ENCODE data around the gene UGGT2. TPM values are rescaled to one million over a fixed set of nuclear protein-coding genes. Genes with fewer than 3 reads are reported as not detected.
A peak's percentile ranks its signal among the peaks of the same experiment; 100 is the strongest.

Gene UGGT2
- total and polyA plus RNA-seq, 7 donors = 2.1 to 7.2 (median 4.3) TPM

DNA sequence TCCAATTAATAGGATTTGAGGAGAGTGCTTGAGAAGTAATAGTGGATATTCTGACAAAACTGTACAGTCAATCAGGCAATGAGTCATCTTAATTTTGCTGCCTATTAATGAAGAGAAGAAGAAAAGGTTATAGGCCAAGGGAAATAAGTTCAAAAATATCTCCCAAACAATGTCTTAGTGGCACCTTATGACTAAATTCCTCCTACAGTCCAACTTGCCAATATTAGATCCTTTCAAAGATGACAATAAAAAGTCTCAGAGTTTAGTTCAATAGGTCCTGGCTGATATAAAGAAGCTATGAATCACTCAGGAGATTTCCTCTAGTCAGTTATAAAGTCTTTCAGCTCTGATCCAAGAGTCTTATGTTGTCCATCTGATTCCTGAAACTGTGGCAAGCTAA, 27.9 kb downstream of the UGGT2 start:
- Histone ChIP-seq H3K9me3 (no peaks in the 10 kb centered on the region), H3K4me1 (no peaks in the 10 kb centered on the region), H3K27me3 (ENCODE audit: insufficient read depth in 3 of 3, low read length in 2 of 3) (no peaks in the 10 kb centered on the region), H3K36me3 (ENCODE audit: insufficient read depth in 1 of 2, low read depth in 1 of 2) (no peaks in the 10 kb centered on the region), H3K27ac (no peak overlapping the region), H3K4me3 (no peak overlapping the region)
- TF ChIP-seq, protein P1, sequence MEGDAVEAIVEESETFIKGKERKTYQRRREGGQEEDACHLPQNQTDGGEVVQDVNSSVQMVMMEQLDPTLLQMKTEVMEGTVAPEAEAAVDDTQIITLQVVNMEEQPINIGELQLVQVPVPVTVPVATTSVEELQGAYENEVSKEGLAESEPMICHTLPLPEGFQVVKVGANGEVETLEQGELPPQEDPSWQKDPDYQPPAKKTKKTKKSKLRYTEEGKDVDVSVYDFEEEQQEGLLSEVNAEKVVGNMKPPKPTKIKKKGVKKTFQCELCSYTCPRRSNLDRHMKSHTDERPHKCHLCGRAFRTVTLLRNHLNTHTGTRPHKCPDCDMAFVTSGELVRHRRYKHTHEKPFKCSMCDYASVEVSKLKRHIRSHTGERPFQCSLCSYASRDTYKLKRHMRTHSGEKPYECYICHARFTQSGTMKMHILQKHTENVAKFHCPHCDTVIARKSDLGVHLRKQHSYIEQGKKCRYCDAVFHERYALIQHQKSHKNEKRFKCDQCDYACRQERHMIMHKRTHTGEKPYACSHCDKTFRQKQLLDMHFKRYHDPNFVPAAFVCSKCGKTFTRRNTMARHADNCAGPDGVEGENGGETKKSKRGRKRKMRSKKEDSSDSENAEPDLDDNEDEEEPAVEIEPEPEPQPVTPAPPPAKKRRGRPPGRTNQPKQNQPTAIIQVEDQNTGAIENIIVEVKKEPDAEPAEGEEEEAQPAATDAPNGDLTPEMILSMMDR (IDR thresholded peaks at IDR 0.05) = no peak
- ATAC-seq (no peak), DNase-seq (no peak)
- intact Hi-C loops (cut with DNase I) = loop anchor here (10.0 kb wide), 1 partner anchor 790 kb away; no protein-coding TSS in a partner anchor

DNA sequence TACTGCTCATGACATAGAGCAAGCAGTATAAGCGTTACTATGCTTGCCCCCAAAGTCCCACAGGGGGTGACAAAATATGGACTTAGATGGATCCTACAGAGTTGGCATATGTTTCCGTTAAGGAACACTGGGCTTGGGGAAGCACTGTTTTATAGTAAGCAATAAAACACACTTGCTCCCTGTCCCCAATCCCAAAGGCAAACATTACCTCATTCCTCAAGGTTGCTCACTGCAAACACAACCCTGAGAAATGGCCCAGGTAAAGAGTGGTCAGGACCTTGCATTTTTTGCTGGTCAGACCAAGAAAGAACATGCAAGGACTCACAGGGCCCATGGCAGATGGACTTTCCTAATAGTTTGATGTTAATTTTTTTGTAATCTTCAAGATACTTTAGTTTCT, 32.3 kb downstream of the UGGT2 start:
- 89 to 94% (median 89%) methylated on average over 2 of the region's 2 CpGs for WGBS, 3 donors
- Histone ChIP-seq H3K27ac (no peak overlapping the region), H3K4me1 (no peaks in the 10 kb centered on the region), H3K4me3 (no peak overlapping the region), H3K36me3 (ENCODE audit: insufficient read depth in 1 of 2, low read depth in 1 of 2) (no peaks in the 10 kb centered on the region), H3K27me3 (ENCODE audit: insufficient read depth in 3 of 3, low read length in 2 of 3) (no peaks in the 10 kb centered on the region), H3K9me3 (peaks cover 4% of the 10 kb centered on the region)
- intact Hi-C loops (cut with DNase I) = loop anchor here (5.0 to 10.0 kb wide), 4 partner anchors 206 to 941 kb away; no protein-coding TSS in a partner anchor
- DNase-seq = no peak
- TF ChIP-seq, protein P1 (IDR thresholded peaks at IDR 0.05) = no peak
- ATAC-seq = no peak

DNA sequence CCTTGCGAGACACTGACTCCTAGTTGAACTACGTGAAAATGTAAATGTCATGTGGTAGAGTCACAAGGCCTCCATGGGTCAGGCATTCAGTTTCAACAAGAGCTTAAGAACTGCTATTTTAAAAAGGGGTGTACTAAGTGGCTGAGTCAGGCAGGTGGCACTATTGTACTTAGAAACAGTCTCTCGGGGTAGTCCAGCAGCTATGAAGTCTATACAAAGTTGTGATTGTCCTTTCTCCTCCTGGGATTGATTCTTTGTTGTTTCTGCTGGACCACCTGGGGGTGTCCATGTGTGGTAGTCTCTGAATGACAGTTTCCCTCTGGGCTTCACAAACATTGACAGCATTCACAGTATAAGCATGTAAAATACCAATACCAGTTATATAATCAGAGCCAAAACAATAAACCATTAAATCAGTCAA, 33.0 kb downstream of the UGGT2 start:
- H3K27ac ChIP-seq = no peak overlapping the region
- H3K9me3 ChIP-seq = peaks cover 4% of the 10 kb centered on the region
- H3K36me3 ChIP-seq (ENCODE audit: insufficient read depth in 1 of 2, low read depth in 1 of 2) = no peaks in the 10 kb centered on the region
- DNase-seq = no peak
- 24 to 43% (median 33%) methylated on average over 3 of the region's 3 CpGs for WGBS, 3 donors
- ATAC-seq = peak; percentile 77 to 98 (median 91)
- H3K4me3 ChIP-seq = no peak overlapping the region
- TF ChIP-seq, protein P1 (IDR thresholded peaks at IDR 0.05) = peak; percentile 63
- no peaks in the 10 kb centered on the region for H3K4me1 ChIP-seq
- intact Hi-C loops (cut with DNase I) = loop anchor here (5.0 to 10.0 kb wide), 4 partner anchors 207 to 942 kb away; no protein-coding TSS in a partner anchor
- H3K27me3 ChIP-seq (ENCODE audit: insufficient read depth in 3 of 3, low read length in 2 of 3) = no peaks in the 10 kb centered on the region

DNA sequence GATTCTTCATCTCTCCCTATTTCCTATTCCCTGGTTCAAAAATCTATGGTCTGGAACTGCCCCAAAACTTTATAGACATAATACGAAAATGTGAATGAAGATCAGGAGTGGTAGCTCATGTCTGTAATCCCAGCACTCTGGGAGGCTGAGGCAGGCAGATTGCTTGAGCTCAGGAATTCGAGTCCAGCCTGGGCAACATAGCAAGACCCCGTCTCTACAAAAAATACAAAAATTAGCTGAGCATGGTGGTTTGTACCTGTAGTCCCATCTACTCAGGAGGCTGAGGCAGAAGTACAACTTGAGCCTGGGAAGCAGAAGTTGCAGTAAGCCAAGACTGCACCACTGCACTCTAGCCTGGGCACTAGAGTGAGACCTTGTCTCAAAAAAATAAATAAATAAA, 35.1 kb downstream of the UGGT2 start:
- Histone ChIP-seq H3K4me3 (no peak overlapping the region), H3K27me3 (ENCODE audit: insufficient read depth in 3 of 3, low read length in 2 of 3) (no peaks in the 10 kb centered on the region), H3K27ac (no peak overlapping the region), H3K9me3 (peaks cover 4% of the 10 kb centered on the region), H3K4me1 (no peaks in the 10 kb centered on the region), H3K36me3 (ENCODE audit: insufficient read depth in 1 of 2, low read depth in 1 of 2) (no peaks in the 10 kb centered on the region)
- 96 to 97% (median 97%) methylated on average over 3 of the region's 3 CpGs for WGBS, 3 donors
- TF ChIP-seq, protein P1 (IDR thresholded peaks at IDR 0.05) = no peak
- intact Hi-C loops (cut with DNase I) = loop anchor here in 1 of 2 donors (10.0 kb wide), 1 partner anchor 217 kb away; no protein-coding TSS in a partner anchor
- ATAC-seq (no peak), DNase-seq (no peak)

Measured in psoas muscle (tissue), 8 donors.